Measurements from ENCODE around the gene EFCAB9.

GRCh38 chr5:172189693-172190296 is 4.2 kb upstream of the EFCAB9 start:
- no peak for TF ChIP-seq CTCF (IDR thresholded peaks at IDR 0.05)
- TF ChIP-seq E2F5 (CRISPR knock-in tag; IDR thresholded peaks at IDR 0.05): no peak
- TF ChIP-seq USF2 (CRISPR knock-in tag; IDR thresholded peaks at IDR 0.05): no peak
- peak; percentile 88 for TF ChIP-seq ZNF512 (CRISPR knock-in tag; IDR thresholded peaks at IDR 0.05; ENCODE audit: borderline replicate concordance)
- TF ChIP-seq MLX (CRISPR knock-in tag; IDR thresholded peaks at IDR 0.05): no peak
- TF ChIP-seq CBFB (CRISPR knock-in tag; IDR thresholded peaks at IDR 0.05; ENCODE audit: low read depth): no peak
- TF ChIP-seq ZNF416 (CRISPR knock-in tag; IDR thresholded peaks at IDR 0.05): no peak
- no peak for TF ChIP-seq ZNF317 (CRISPR knock-in tag; IDR thresholded peaks at IDR 0.05; ENCODE audit: borderline replicate concordance, low read depth)
- TF ChIP-seq USF1 (CRISPR knock-in tag; IDR thresholded peaks at IDR 0.05): no peak
- TF ChIP-seq FOXP4 (CRISPR knock-in tag; IDR thresholded peaks at IDR 0.05): no peak
- TF ChIP-seq ZBTB43 (CRISPR knock-in tag; IDR thresholded peaks at IDR 0.05): no peak
- TF ChIP-seq IRF2 (CRISPR knock-in tag; IDR thresholded peaks at IDR 0.05; ENCODE audit: borderline replicate concordance, low read depth): no peak
- no peak for TF ChIP-seq E2F4 (CRISPR knock-in tag; IDR thresholded peaks at IDR 0.05; ENCODE audit: borderline replicate concordance, low read depth)

Data from WTC11 (cell line).